B cell (primary cell): ENCODE data around the gene SIGMAR1. TPM values are rescaled to one million over a fixed set of nuclear protein-coding genes. Genes with fewer than 3 reads are reported as not detected.

Experiments used
- ATAC-seq: fragments of 200-7000 bp; cut with Tn5 transposase; one replicate; pipeline ENCODE4 v1.10.0; 2021; ENCODE audit warnings: low read depth, mild to moderate bottlenecking, moderate number of reproducible peaks, moderate library complexity
- CTCF ChIA-PET: fragments of 350-600 bp; sonication (Branson Sonifier 250); formaldehyde crosslinking; loops from one replicate; lab custom pipeline; 2021; ENCODE audit warnings: antibody characterized with exemption, inconsistent platforms; lab: Charles Lee
- POLR2A ChIA-PET: fragments of 350-600 bp; sonication (Branson Sonifier 250); formaldehyde crosslinking; loops from one replicate; lab custom pipeline; 2021; ENCODE audit warnings: antibody characterized with exemption; lab: Charles Lee
- DNase-seq: peaks from one replicate; pipeline ENCODE4 v3.0.0; 2013
- H2AFZ ChIP-seq: 2 replicates; pipeline ENCODE4 v1.6.1; 2012; ENCODE audit warnings: mild to moderate bottlenecking, low read depth, low read length; ENCODE audit not compliant: insufficient read depth, poor library complexity, severe bottlenecking
- H3K27ac ChIP-seq, 2 donors: 1 replicate in 1 of 2; 2 replicates in 1 of 2; pipeline ENCODE4 v1.5.1; 2012 to 2013; ENCODE audit warnings: low read length in 2 of 2, mild to moderate bottlenecking in 2 of 2, moderate library complexity in 1 of 2
- H3K27me3 ChIP-seq, 4 experiments: fragments of 200-600 bp in 1 of 4; sonication (generic) in 1 of 4; replicated peaks in 1 of 4; 1 replicate in 2 of 4; 2 replicates in 2 of 4; pipeline versions ENCODE4 v1.6.1 to v1.7.0; 2013 to 2016; ENCODE audit warnings: low read length in 3 of 4, mild to moderate bottlenecking in 2 of 4, mixed read lengths in 1 of 4, moderate library complexity in 1 of 4; ENCODE audit not compliant: insufficient read depth in 4 of 4, control insufficient read depth in 3 of 4; ENCODE audit errors: control extremely low read depth in 1 of 4
- H3K36me3 ChIP-seq, 2 experiments: replicated peaks in 1 of 2; 1 replicate in 1 of 2; 2 replicates in 1 of 2; pipeline versions ENCODE4 v1.6.1 to v1.7.1; 2013; ENCODE audit warnings: low read length in 1 of 2; ENCODE audit not compliant: insufficient read depth in 2 of 2, control insufficient read depth in 1 of 2; ENCODE audit errors: control extremely low read depth in 1 of 2, extremely low read depth in 1 of 2
- H3K4me1 ChIP-seq, 2 donors: fragments of 200-600 bp in 1 of 2; sonication (generic) in 1 of 2; 1 replicate in 1 of 2; 2 replicates in 1 of 2; pipeline versions ENCODE4 v1.5.1 to v1.6.1; 2013 to 2017; ENCODE audit warnings: low read length in 2 of 2; ENCODE audit not compliant: control insufficient read depth in 2 of 2, insufficient read depth in 2 of 2
- H3K4me2 ChIP-seq: replicated peaks from 2 replicates; pipeline ENCODE3; 2012; ENCODE audit warnings: mild to moderate bottlenecking, low read depth, low read length; ENCODE audit not compliant: poor library complexity, severe bottlenecking
- H3K4me3 ChIP-seq, 5 experiments: fragments of 200-600 bp in 1 of 5; sonication (generic) in 1 of 5; 1 replicate in 3 of 5; 2 replicates in 2 of 5; pipeline versions ENCODE4 v1.5.1 to v1.7.0; 2011 to 2016; ENCODE audit warnings: low read length in 4 of 5, mild to moderate bottlenecking in 4 of 5, low read depth in 2 of 5, control low read depth in 1 of 5, moderate library complexity in 1 of 5; ENCODE audit not compliant: insufficient read depth in 1 of 5; ENCODE audit errors: control extremely low read depth in 1 of 5, extremely low read depth in 1 of 5
- H3K79me2 ChIP-seq: fragments of 200-600 bp; sonication (generic); one replicate; pipeline ENCODE4 v1.6.0; 2016; ENCODE audit warnings: low read length; ENCODE audit not compliant: control insufficient read depth, insufficient read depth
- H3K9ac ChIP-seq: fragments of 200-600 bp; sonication (generic); 2 replicates; pipeline ENCODE4 v1.6.1; 2017; ENCODE audit warnings: mild to moderate bottlenecking, low read length, moderate library complexity
- H3K9me3 ChIP-seq, 3 donors: one replicate each; pipeline versions ENCODE4 v1.6.1 to v1.7.1; 2013; ENCODE audit warnings: low read length in 2 of 3; ENCODE audit not compliant: control insufficient read depth in 2 of 3, insufficient read depth in 1 of 3; ENCODE audit errors: control extremely low read depth in 1 of 3
- H4K20me1 ChIP-seq: 2 replicates; pipeline ENCODE4 v1.6.0; 2012; ENCODE audit warnings: mild to moderate bottlenecking, low read length; ENCODE audit not compliant: insufficient read depth, control insufficient read depth, poor library complexity, severe bottlenecking
- H3K27ac Mint-ChIP-seq: one replicate; pipeline ENCODE4 v1.8.0; 2021; ENCODE audit warnings: mixed read lengths
- H3K27me3 Mint-ChIP-seq: one replicate; pipeline ENCODE4 v1.8.0; 2021; ENCODE audit warnings: mixed read lengths
- H3K4me1 Mint-ChIP-seq: one replicate; pipeline ENCODE4 v1.8.0; 2021; ENCODE audit warnings: mixed read lengths
- H3K4me3 Mint-ChIP-seq: one replicate; pipeline ENCODE4 v1.8.0; 2021; ENCODE audit warnings: mixed read lengths
- H3K9me3 Mint-ChIP-seq: one replicate; pipeline ENCODE4 v1.8.0; 2022; ENCODE audit warnings: mixed read lengths; ENCODE audit not compliant: insufficient read depth
- EZH2 ChIP-seq: IDR thresholded peaks from 2 replicates; pipeline ENCODE4 v1.6.1; 2012; ENCODE audit warnings: borderline replicate concordance, low read depth, mild to moderate bottlenecking, moderate library complexity, low read length; ENCODE audit not compliant: insufficient read depth, poor library complexity, severe bottlenecking
- WGBS: methylation state at CpG from one replicate; pipeline ENCODE4 v1.1.5; 2013; ENCODE audit warnings: missing lambda C conversion rate; ENCODE audit not compliant: insufficient coverage; 5-methylcytosine and 5-hydroxymethylcytosine counted together
- intact Hi-C: fragments of 100-400 bp; cut with micrococcal nuclease; formaldehyde crosslinking; loops from one replicate; pipeline ENCODE4 v1.10.0; 2022
- polyA plus RNA-seq: library from polyadenylated mRNA; depleted of rRNA; stranded (reverse); fragments of >200 nt; gene quantifications from 2 replicates; pipeline ENCODE4 v1.2.3, GENCODE V29; 2012
- total RNA-seq, 2 donors: library from RNA; stranded (reverse); fragments of 120-200 nt in 1 of 2; gene quantifications; 1 replicate in 1 of 2; 2 replicates in 1 of 2; pipeline versions ENCODE4 v1.2.3 to v1.2.4, GENCODE V29; 2013 to 2022
- TF ChIP-seq, protein P1 (sequence below): fragments of 200-600 bp; IDR thresholded peaks from one replicate; pipeline ENCODE4 v1.8.0; 2022; ENCODE audit warnings: antibody characterized with exemption, mild to moderate bottlenecking

Gene SIGMAR1
- total and polyA plus RNA-seq, 2 donors (not counting 1 experiment from before 2014, with no cell fraction given), result 21.4 to 30.7 TPM

DNA sequence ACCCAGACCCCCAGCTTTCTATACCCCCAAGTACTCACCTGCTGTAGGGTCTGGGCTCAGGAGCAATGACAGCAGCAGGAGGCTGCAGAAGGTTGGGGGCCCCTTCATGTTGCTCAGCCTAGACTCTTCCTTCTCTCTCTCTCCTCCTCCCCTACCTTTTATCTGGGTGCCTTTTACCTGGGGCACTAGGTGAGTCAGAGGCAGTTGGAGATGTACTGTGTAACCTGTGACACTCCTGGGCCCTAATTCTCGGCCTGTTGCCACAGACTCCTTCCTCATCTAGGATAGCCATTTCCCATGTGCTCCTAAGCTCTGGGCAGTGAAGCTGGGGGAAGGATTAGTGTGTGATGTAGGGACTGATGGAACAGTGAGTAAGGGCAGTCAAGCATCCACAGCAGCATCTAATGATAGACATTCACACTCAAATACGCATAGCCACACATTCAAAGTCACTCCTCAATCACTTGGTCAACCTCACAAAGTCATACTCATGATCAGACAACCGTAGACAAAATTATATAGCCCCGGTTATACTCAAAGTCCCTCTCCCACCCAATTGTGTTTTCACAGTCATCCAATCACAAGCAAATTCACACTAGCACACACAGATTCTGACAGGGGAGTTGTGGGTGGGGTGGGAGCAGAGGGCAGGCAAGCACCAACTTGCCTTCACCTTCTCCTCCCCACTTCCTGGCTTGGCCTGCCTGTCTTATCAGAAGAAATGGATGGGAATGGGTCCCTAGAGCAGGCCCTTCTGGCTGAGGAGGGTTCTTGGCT lies 25.1 kb upstream of the SIGMAR1 start, which contains the start of gene CCL27:
CCL27 (minus strand) TSS at position 132 of the 777 bp plus-strand sequence; CDS start at position 108, 24 bp downstream.
- Mint-ChIP-seq H3K4me3 (no peak within 1 kb of the TSS), H3K9me3 (no peaks in the 10 kb centered on the region), H3K4me1 (peaks cover 20% of the 10 kb centered on the region), H3K27ac (no peak within 1 kb of the TSS), H3K27me3 (no peaks in the 10 kb centered on the region)
- Histone ChIP-seq H4K20me1 (no peaks in the 10 kb centered on the region), H2AFZ (no peak within 1 kb of the TSS), H3K9me3 (peaks cover 0 to 8% (median 0%) of the 10 kb centered on the region in 3 donors), H3K27ac (no peak within 1 kb of the TSS), H3K36me3 (no peaks in the 10 kb centered on the region), H3K27me3 (no peaks in the 10 kb centered on the region), H3K79me2 (no peaks in the 10 kb centered on the region), H3K9ac (no peak within 1 kb of the TSS), H3K4me3 (no peak within 1 kb of the TSS), H3K4me2 (no peak within 1 kb of the TSS), H3K4me1 (peaks cover 10 to 18% of the 10 kb centered on the region in 2 donors)
- DNase-seq (no peak), ATAC-seq (no peak)
- no peak for TF ChIP-seq EZH2
- TF ChIP-seq, protein P1, sequence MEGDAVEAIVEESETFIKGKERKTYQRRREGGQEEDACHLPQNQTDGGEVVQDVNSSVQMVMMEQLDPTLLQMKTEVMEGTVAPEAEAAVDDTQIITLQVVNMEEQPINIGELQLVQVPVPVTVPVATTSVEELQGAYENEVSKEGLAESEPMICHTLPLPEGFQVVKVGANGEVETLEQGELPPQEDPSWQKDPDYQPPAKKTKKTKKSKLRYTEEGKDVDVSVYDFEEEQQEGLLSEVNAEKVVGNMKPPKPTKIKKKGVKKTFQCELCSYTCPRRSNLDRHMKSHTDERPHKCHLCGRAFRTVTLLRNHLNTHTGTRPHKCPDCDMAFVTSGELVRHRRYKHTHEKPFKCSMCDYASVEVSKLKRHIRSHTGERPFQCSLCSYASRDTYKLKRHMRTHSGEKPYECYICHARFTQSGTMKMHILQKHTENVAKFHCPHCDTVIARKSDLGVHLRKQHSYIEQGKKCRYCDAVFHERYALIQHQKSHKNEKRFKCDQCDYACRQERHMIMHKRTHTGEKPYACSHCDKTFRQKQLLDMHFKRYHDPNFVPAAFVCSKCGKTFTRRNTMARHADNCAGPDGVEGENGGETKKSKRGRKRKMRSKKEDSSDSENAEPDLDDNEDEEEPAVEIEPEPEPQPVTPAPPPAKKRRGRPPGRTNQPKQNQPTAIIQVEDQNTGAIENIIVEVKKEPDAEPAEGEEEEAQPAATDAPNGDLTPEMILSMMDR, result no peak
- ChIA-PET CTCF (interaction anchor here (0.7 to 4.9 kb wide), 6 partner anchors 15 to 40 kb away, joined by 3 to 34 read pairs (median 6); partner anchors contain the start of gene GALT), POLR2A (no interaction called here)
- WGBS, result 93% methylated on average over 3 of the region's 4 CpGs
- intact Hi-C loops, result no loop called here

DNA sequence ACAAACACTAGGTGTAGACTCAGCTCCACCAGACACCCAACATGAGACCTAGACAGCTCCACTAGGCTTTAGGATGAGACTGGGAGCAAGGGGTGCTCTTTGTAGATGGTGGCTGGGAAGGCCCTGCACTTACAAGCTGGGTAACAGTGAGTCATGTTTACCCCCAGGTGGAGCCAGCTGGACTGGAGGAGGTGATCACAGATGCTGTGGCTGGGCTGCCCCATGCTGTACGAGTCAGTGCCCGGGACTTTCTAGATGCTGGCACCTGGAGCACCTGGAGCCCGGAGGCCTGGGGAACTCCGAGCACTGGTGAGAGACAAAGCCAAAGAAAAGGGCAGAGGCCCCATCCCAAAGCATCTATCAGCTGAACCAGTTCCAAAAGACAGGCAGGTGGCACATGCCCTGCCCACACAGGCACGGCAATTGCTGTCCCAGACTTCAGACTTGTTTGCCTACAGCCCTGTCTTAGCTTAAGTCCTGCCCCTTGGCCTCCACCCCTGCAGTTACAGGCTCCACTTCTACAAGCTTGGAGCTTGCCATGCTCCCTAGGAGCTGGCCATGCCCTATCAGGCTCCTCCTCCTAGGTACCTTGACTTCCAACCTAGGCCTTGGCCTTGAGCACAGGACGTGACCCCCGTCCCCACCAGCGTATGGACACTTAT lies 22.1 kb upstream of the SIGMAR1 start:
- DNase-seq (no peak), ATAC-seq (no peak)
- Mint-ChIP-seq H3K4me3 (no peak overlapping the region), H3K4me1 (peaks cover 7% of the 10 kb centered on the region), H3K27me3 (peaks cover 3% of the 10 kb centered on the region), H3K27ac (no peak overlapping the region), H3K9me3 (no peaks in the 10 kb centered on the region)
- Histone ChIP-seq H3K27me3 (no peaks in the 10 kb centered on the region), H3K4me2 (no peak overlapping the region), H4K20me1 (no peaks in the 10 kb centered on the region), H3K27ac (no peak overlapping the region), H3K4me1 (peaks cover 4 to 5% of the 10 kb centered on the region in 2 donors), H2AFZ (no peak overlapping the region), H3K9me3 (no peaks in the 10 kb centered on the region), H3K9ac (no peak overlapping the region), H3K4me3 (no peak overlapping the region), H3K79me2 (no peaks in the 10 kb centered on the region), H3K36me3 (no peaks in the 10 kb centered on the region)
- ChIA-PET POLR2A (no interaction called here), CTCF (interaction anchor here (2.9 kb wide), 1 partner anchor 43 kb away, joined by 10 read pairs; no protein-coding TSS in a partner anchor)
- intact Hi-C loops, result no loop called here
- 92% methylated on average over 8 of the region's 8 CpGs for WGBS
- no peak for TF ChIP-seq EZH2
- TF ChIP-seq, protein P1, result no peak
